ENCODE measurements around the gene ELOVL3. TPM values are rescaled to one million over a fixed set of nuclear protein-coding genes. Genes with fewer than 3 reads are reported as not detected.

Gene ELOVL3
- polyA plus RNA-seq, 3 donors = 2.8 to 3.2 (median 3.2) TPM

DNA sequence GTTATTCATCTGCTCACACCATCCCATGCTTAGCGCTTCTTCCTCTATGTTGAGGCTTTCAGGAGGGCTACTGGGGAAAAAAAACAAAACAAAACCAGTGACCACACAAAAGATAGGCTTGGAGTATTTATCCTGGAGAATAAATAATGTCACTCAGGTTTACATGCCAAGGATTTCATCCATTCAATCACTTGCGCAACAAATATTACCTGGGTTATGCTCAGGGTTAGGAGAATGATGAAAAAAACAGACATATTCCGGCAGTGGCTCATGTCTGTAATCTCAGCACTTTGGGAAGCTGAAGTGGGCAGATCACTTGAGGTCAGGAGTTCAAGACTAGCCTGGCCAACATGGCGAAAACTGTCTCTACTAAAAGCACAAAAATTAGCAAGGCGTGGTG is 3.3 kb upstream of the ELOVL3 start:
- DNase-seq (ENCODE audit: low read depth in 3 of 3, low spot score in 2 of 3) = no peak

GRCh38 chr10:102226542-102226870 is 407 bp downstream of the ELOVL3 start:
- no peak for DNase-seq (ENCODE audit: low read depth in 3 of 3, low spot score in 2 of 3)

- DNase-seq (ENCODE audit: low read depth in 3 of 3, low spot score in 2 of 3) = no peak
These were observed 951 bp downstream of the ELOVL3 start for GRCh38 chr10:102227050-102227449.

DNA sequence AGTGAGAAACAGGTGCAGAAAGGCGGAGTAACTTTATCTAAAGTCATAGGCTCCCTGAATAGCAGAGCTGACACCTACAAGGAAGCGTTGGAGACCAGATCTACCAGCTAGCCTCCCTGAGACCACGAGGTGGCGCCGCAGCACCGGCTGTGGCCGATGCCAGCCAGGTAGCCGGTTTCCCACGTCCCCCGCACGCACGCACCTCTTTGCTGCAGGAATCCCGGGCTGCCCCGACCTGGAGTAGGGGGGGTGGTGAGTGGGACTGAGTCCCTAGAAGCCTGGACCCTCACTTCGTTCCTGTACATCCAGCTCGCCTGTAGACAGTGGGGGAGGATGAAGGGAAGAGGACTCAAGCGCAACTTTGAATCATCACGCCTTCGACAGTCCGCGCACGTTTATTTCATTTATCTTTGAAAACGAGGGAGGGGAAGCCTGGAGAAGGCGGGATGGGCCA is 3.7 kb downstream of the ELOVL3 start:
- peak in 1 of 3 donors; percentile 71 for DNase-seq (ENCODE audit: low read depth in 3 of 3, low spot score in 2 of 3)

DNA sequence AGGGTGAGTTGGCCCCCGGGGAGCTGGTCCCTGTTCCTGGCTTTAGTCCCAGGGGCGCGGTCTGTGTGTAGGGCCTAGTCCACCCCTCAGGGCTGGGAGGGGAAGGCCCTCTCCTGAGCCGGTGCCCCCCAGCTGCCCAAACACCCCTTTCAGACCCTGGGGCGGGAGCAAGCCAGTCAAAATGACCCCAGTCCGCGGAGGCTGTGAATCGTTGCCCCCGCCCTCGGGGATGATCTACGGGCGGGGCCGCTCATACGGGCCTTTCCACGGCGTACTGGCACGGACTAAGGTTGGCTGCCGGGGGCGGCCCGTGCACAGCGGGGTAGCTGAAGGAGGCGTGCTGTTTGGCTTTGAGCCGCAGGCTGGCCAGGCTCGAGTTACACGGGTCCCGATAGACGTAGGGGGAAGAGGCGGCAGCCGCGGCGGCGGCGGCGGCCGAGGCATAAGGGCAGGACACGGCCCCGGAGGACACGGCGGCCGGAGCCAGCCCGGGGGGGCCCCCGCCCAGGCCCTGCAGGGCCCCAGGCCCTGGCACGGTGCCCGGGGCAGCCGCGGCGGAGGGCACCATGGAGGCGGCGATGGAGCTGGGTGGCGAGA is 4.3 kb downstream of the ELOVL3 start:
- no peak for DNase-seq (ENCODE audit: low read depth in 3 of 3, low spot score in 2 of 3)

GRCh38 chr10:102230861-102231356 is 4.8 kb downstream of the ELOVL3 start:
- DNase-seq (ENCODE audit: low read depth in 3 of 3, low spot score in 2 of 3) = no peak

DNA sequence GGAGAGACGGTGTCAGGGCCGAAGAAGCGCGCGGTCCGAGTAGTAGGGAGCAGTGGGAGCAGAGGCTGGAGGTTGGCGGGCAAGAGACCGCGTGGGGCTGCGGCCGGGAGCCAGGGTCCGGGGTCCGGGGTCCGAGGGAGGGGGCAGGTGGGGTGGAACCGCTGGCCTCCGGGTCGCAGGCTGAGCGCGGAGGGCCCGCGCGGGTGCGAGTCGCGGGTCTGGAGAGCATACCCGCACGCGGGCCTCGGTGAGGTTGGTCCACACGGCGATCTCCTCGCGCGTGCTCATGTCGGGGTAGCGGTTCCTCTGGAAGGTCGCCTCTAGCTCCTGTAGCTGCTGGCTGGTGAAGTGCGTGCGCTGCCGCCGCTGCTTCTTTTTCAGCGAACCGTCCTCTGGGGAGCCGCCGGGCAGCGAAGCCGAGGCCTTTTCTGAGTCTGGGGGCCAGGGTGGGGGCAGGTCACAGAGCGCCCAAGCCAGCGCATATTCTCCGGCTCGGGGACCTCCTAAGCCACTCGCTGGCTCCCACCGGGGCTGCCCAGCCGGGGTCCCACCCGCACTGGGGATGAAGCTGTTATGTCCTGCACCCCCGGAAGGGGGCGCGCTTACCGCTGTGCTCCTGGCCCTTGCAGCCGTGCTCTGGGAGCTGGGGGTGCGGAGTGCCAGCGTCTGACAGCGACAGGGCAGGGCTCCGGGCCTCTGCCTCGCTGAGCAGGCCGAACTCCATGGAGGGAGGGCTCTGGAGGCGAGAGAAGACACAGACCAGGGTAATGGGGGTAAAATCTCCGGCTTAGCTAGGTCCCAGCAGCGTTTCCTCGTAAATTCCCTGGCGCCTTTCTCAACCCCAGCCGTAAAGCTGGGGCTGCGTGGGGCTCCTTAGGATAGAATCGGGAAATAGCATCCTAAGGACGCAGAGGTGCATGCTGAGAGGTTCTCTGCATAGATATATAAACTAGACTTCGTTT is 5.5 kb downstream of the ELOVL3 start:
- DNase-seq (ENCODE audit: low read depth in 3 of 3, low spot score in 2 of 3) = no peak

DNA sequence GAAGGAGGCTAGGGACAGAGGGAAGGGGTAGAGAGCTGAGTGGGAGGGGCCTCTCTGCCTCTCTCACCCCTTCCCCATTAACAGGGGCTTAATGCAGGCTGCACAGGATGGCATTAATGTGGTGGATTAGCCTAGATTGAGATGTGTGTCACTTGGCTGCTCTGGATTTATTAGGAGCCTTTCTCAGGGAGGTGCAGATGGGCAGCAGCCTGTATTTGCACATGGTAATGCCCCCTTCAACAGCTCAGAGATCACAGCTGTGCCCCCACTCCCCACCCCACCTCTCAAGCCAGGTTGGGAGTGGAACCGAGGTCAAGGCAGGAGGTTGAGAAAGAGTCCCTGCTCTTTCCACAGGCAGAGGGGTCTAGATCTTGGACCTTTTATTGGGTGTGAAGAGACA is 7.9 kb downstream of the ELOVL3 start:
- no peak for DNase-seq (ENCODE audit: low read depth in 3 of 3, low spot score in 2 of 3)

- DNase-seq (ENCODE audit: low read depth in 3 of 3, low spot score in 2 of 3) = no peak
These were observed 8.9 kb downstream of the ELOVL3 start for GRCh38 chr10:102234888-102235597.

DNA sequence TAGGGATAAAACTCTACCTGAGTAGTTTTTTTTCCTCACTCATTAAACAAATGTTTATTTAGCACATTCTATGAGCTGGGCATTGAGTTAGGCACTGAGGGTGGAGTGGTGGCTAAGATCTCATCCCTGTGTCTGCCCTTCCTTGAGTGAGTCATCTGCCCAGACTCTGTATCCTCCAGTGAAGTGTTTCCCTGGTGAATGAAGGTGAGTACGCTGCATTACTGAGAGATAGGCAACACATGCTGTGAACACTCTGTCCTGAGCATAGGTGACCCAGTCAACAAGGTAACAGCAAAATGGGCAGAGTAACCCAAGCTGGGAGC is 9.5 kb downstream of the ELOVL3 start:
- no peak for DNase-seq (ENCODE audit: low read depth in 3 of 3, low spot score in 2 of 3)

DNA sequence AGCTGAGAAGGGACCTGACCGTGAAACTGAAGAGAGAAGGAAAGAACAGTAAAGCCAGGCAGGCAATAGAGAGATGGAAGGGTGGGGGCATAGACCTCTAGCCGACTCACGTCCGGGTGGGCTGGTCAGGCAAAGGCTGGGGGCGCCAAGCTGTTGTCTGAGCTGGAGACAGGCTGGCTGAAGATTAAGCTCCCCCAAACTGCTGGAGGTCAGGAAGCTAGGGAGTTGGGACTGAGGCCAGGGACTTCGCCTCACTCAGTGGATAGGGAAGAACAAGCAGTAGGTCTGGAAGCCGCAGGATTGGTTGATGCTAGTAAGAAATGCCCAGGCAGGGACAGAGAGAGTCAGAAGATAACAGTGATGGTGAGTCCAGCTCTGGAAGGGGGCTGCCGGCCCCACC is 9.9 kb downstream of the ELOVL3 start:
- DNase-seq (ENCODE audit: low read depth in 3 of 3, low spot score in 2 of 3) = no peak

DNA sequence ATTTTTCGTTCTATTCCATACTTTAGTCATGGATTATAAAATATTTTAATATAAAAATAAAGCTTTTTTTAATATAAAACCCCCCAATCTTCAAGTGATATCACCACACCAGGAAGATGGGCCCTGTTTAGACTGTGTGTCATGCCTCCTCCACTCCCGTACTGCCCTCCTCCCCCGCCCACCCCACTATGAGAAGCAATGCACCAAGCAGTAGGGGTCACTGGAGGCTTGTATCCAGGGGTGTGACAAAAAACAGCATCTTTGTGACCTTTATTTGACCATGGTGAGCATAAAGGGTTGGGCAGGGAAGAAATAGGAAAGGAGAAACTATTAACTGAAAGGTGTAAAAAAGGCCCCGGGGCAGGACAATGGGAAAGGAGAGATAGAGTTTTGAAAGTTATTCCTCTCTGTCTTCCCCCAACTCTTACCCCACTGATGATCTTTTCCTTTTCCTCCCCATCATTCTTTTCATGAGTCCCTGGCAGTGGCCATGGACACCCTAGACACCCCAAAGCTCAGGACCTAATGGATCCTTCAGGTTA is 11.7 kb downstream of the ELOVL3 start:
- no peak for DNase-seq (ENCODE audit: low read depth in 3 of 3, low spot score in 2 of 3)

DNA sequence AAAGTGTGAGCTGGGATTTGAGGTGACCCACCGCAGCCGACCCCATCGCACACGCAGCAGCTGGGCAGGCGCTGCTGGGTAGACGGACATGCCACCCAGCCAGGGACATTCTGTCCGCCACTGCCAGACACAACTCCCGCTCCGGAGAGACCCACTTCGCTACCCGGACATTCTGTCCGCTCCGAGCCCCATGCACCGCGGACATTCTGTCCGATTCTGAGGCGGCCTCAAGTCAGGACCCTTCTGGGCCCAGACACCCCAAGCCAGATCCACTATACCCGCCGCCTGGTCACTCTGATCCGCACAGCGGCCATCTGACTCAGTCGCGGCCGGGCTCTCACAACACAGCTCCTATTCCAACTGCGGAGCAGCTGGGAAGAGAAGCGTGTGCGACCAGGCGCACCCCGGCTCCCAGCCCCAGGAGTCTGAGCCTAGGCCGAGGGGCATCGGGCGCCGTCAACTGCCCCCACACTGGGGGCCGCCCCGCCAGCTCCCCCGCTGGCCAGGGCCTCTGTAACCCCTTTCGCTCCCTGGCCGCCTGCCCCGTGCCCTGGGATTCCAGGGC is 14.4 kb downstream of the ELOVL3 start:
- no peak for DNase-seq (ENCODE audit: low read depth in 3 of 3, low spot score in 2 of 3)

- DNase-seq (ENCODE audit: low read depth in 3 of 3, low spot score in 2 of 3) = no peak
These were observed 14.9 kb downstream of the ELOVL3 start for GRCh38 chr10:102241032-102241443.

- DNase-seq (ENCODE audit: low read depth in 3 of 3, low spot score in 2 of 3) = peak; percentile 86 to 88 (median 87)
These were observed 15.5 kb downstream of the ELOVL3 start, which contains the start of gene PITX3 for GRCh38 chr10:102241444-102242117. Gene PITX3, minus strand, starts transcription at chr10:102241512. Its CDS starts 9,432 bp downstream, at chr10:102232080.

- DNase-seq (ENCODE audit: low read depth in 3 of 3, low spot score in 2 of 3) = no peak
These were observed 16.0 kb downstream of the ELOVL3 start for GRCh38 chr10:102242118-102242485.

- DNase-seq (ENCODE audit: low read depth in 3 of 3, low spot score in 2 of 3) = no peak
These were observed 17.2 kb downstream of the ELOVL3 start for GRCh38 chr10:102243309-102243708.

- DNase-seq (ENCODE audit: low read depth in 3 of 3, low spot score in 2 of 3) = peak; percentile 98 to 99 (median 99)
These were observed 19.2 kb downstream of the ELOVL3 start, which contains the start of gene GBF1 for GRCh38 chr10:102245082-102245931. Gene GBF1, plus strand, starts transcription at chr10:102245532. Its CDS starts 13,407 bp downstream, at chr10:102258939.

DNA sequence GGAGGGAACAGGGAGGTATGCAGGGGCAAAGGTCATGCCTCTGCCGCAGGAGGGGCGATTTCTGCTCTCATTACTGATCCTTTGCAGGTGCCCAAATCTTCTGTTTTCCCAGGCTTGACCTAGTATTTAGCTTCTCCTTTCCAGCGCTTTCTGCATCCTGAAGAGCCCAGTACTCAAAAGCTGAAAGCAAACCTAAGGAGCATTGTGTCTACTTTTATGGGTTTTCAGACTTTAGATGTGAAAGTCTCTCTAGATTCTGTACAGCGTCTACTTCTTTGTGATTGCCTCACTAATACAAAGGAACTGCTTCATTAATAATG is 19.8 kb downstream of the ELOVL3 start:
- DNase-seq (ENCODE audit: low read depth in 3 of 3, low spot score in 2 of 3) = no peak

All from right renal cortex interstitium (tissue), 3 donors.